Measurements from ENCODE around the gene SPART. TPM values are rescaled to one million over a fixed set of nuclear protein-coding genes. Genes with fewer than 3 reads are reported as not detected.
A peak's percentile ranks its signal among the peaks of the same experiment; 100 is the strongest.

SPART gene
- polyA plus RNA-seq, 2 of the 4 experiments (the other 2 are of a cell fraction), result 33.9 to 37.0 TPM

DNA sequence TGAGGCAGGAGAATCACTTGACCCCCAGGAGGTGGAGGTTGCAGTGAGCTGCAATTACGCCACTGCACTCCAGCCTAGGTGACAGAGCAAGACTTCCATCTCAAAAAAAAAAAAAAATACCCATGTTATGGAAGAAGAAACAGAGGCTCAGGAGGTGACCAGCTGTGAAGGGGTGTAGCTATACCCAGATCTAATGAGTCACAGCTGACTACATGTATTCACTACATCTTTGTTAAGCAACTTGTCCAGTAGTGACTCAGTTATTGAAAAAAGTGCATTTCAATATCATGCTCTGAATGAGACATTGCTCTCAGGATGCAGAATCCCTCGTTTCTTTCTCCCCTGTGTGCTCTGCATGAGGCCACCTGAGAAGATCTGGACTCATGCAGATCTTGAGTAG, 16.1 kb upstream of the SPART start:
- no peak overlapping the region for H3K27ac ChIP-seq
- peak; percentile 40 to 73; a peak in 4 of 6 replicates for ATAC-seq
- no peak overlapping the region for H3K4me2 ChIP-seq
- CTCF ChIA-PET, result interaction anchor here (2.4 kb wide), 1 partner anchor 16 kb away, joined by 11 read pairs; the partner anchor contains the start of gene SPART
- POLR2A ChIA-PET, result no interaction called here
- no peak overlapping the region for H3K4me3 ChIP-seq
- WGBS (ENCODE audit: missing lambda C conversion rate), result 0% methylated on average over 1 of the region's 2 CpGs
- no peaks in the 10 kb centered on the region for H3K9me3 ChIP-seq
- no peak for TF ChIP-seq ESRRA (IDR thresholded peaks at IDR 0.05; ENCODE audit: borderline replicate concordance, low read length)
- TF ChIP-seq CHD2 (IDR thresholded peaks at IDR 0.05; ENCODE audit: low read length, partially characterized antibody), result no peak
- TF ChIP-seq NFE2L2 (conservative IDR thresholded peaks at IDR 0.05; ENCODE audit: low read length), result no peak
- TF ChIP-seq ZFP36 (IDR thresholded peaks at IDR 0.05; ENCODE audit: borderline replicate concordance, partially characterized antibody), result no peak
- TF ChIP-seq ZC3H11A (IDR thresholded peaks at IDR 0.05), result no peak
- TF ChIP-seq HOXB13 (CRISPR knock-in tag; IDR thresholded peaks at IDR 0.05; ENCODE audit: low read depth), result no peak
- no peak for TF ChIP-seq TFCP2L1 (CRISPR knock-in tag; IDR thresholded peaks at IDR 0.05)
- TF ChIP-seq MAZ (IDR thresholded peaks at IDR 0.05; ENCODE audit: borderline replicate concordance, low read depth, low read length), result no peak
- TF ChIP-seq RCOR1 (IDR thresholded peaks at IDR 0.05; ENCODE audit: low read depth, low read length), result no peak
- TF ChIP-seq FOXS1 (CRISPR knock-in tag; IDR thresholded peaks at IDR 0.05), result no peak
- no peak for TF ChIP-seq SMC3 (IDR thresholded peaks at IDR 0.05)
- TF ChIP-seq RAD21 (conservative IDR thresholded peaks at IDR 0.05 in 1 of 2, IDR thresholded peaks at IDR 0.05 in 1 of 2), result no peak
- TF ChIP-seq, protein P1, sequence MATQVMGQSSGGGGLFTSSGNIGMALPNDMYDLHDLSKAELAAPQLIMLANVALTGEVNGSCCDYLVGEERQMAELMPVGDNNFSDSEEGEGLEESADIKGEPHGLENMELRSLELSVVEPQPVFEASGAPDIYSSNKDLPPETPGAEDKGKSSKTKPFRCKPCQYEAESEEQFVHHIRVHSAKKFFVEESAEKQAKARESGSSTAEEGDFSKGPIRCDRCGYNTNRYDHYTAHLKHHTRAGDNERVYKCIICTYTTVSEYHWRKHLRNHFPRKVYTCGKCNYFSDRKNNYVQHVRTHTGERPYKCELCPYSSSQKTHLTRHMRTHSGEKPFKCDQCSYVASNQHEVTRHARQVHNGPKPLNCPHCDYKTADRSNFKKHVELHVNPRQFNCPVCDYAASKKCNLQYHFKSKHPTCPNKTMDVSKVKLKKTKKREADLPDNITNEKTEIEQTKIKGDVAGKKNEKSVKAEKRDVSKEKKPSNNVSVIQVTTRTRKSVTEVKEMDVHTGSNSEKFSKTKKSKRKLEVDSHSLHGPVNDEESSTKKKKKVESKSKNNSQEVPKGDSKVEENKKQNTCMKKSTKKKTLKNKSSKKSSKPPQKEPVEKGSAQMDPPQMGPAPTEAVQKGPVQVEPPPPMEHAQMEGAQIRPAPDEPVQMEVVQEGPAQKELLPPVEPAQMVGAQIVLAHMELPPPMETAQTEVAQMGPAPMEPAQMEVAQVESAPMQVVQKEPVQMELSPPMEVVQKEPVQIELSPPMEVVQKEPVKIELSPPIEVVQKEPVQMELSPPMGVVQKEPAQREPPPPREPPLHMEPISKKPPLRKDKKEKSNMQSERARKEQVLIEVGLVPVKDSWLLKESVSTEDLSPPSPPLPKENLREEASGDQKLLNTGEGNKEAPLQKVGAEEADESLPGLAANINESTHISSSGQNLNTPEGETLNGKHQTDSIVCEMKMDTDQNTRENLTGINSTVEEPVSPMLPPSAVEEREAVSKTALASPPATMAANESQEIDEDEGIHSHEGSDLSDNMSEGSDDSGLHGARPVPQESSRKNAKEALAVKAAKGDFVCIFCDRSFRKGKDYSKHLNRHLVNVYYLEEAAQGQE (IDR thresholded peaks at IDR 0.05), result no peak
- no peak for TF ChIP-seq NR3C1 (IDR thresholded peaks at IDR 0.05)
- no peak for TF ChIP-seq CBX2 (IDR thresholded peaks at IDR 0.05; ENCODE audit: borderline replicate concordance, low read depth)
- TF ChIP-seq, protein P2, sequence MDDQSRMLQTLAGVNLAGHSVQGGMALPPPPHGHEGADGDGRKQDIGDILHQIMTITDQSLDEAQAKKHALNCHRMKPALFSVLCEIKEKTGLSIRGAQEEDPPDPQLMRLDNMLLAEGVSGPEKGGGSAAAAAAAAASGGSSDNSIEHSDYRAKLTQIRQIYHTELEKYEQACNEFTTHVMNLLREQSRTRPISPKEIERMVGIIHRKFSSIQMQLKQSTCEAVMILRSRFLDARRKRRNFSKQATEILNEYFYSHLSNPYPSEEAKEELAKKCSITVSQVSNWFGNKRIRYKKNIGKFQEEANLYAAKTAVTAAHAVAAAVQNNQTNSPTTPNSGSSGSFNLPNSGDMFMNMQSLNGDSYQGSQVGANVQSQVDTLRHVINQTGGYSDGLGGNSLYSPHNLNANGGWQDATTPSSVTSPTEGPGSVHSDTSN (IDR thresholded peaks at IDR 0.05), result no peak
- peak in 1 of 2 experiments; percentile 4 for DNase-seq (ENCODE audit: low read depth in 1 of 2, low spot score in 1 of 2)
- H3K4me1 ChIP-seq, result no peaks in the 10 kb centered on the region
- FAIRE-seq, result no peak

DNA sequence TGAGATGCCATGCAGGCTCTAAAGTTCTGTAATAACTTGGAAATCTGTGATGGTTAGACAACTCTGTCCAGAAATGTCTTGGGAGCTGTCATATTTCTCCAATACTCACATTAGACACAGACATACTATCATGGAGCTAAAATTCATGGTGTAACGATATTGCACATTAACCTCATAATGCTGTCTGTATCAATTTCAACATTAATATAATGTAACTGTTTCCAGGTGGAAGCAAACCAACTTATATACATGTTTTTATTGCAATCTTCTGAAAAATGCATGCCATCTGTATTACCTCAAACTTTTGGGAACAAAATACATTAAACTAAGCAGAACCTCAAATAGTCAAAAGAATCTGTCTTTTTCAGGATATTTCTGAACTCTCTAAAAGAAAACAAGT, 14.7 kb upstream of the SPART start:
- CTCF ChIA-PET, result interaction anchor here (2.4 kb wide), 1 partner anchor 14 kb away, joined by 11 read pairs; the partner anchor contains the start of gene SPART
- no peak for ATAC-seq
- no peak for TF ChIP-seq MAZ (IDR thresholded peaks at IDR 0.05; ENCODE audit: borderline replicate concordance, low read depth, low read length)
- TF ChIP-seq ZC3H11A (IDR thresholded peaks at IDR 0.05), result no peak
- no peak for TF ChIP-seq FOSL2 (IDR thresholded peaks at IDR 0.05)
- TF ChIP-seq FOSL2 (CRISPR knock-in tag; IDR thresholded peaks at IDR 0.05), result no peak
- no peak for TF ChIP-seq BHLHE40 (IDR thresholded peaks at IDR 0.05; ENCODE audit: low read depth, low read length)
- TF ChIP-seq, protein P3, sequence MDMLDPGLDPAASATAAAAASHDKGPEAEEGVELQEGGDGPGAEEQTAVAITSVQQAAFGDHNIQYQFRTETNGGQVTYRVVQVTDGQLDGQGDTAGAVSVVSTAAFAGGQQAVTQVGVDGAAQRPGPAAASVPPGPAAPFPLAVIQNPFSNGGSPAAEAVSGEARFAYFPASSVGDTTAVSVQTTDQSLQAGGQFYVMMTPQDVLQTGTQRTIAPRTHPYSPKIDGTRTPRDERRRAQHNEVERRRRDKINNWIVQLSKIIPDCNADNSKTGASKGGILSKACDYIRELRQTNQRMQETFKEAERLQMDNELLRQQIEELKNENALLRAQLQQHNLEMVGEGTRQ (IDR thresholded peaks at IDR 0.05), result no peak
- no peak for TF ChIP-seq NFE2L2 (conservative IDR thresholded peaks at IDR 0.05; ENCODE audit: low read length)
- TF ChIP-seq RCOR1 (IDR thresholded peaks at IDR 0.05; ENCODE audit: low read depth, low read length), result no peak
- no peak for TF ChIP-seq CBX2 (IDR thresholded peaks at IDR 0.05; ENCODE audit: borderline replicate concordance, low read depth)
- TF ChIP-seq ZNF302 (CRISPR knock-in tag; IDR thresholded peaks at IDR 0.05), result no peak
- TF ChIP-seq, protein P4, sequence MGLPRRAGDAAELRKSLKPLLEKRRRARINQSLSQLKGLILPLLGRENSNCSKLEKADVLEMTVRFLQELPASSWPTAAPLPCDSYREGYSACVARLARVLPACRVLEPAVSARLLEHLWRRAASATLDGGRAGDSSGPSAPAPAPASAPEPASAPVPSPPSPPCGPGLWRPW (IDR thresholded peaks at IDR 0.05), result no peak
- no peak for TF ChIP-seq CHD4 (IDR thresholded peaks at IDR 0.05; ENCODE audit: borderline replicate concordance)
- no peak for TF ChIP-seq RARB (CRISPR knock-in tag; IDR thresholded peaks at IDR 0.05)
- TF ChIP-seq, protein P5, sequence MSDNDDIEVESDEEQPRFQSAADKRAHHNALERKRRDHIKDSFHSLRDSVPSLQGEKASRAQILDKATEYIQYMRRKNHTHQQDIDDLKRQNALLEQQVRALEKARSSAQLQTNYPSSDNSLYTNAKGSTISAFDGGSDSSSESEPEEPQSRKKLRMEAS (IDR thresholded peaks at IDR 0.05), result no peak
- no peak for TF ChIP-seq MYC (IDR thresholded peaks at IDR 0.05; ENCODE audit: borderline replicate concordance, low read length)
- TF ChIP-seq, protein P6, sequence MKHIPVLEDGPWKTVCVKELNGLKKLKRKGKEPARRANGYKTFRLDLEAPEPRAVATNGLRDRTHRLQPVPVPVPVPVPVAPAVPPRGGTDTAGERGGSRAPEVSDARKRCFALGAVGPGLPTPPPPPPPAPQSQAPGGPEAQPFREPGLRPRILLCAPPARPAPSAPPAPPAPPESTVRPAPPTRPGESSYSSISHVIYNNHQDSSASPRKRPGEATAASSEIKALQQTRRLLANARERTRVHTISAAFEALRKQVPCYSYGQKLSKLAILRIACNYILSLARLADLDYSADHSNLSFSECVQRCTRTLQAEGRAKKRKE (CRISPR knock-in tag; IDR thresholded peaks at IDR 0.05; ENCODE audit: low read depth), result no peak
- TF ChIP-seq, protein P2 (IDR thresholded peaks at IDR 0.05), result no peak
- no peak for TF ChIP-seq POLR2A (IDR thresholded peaks at IDR 0.05; ENCODE audit: low read length)

More for the DNA sequence above, 14.7 kb upstream of the SPART start:
- Histone ChIP-seq H3K4me2 (no peak overlapping the region), H3K9me3 (no peaks in the 10 kb centered on the region), H3K4me3 (no peak overlapping the region), H3K4me1 (no peaks in the 10 kb centered on the region), H3K27ac (no peak overlapping the region)
- POLR2A ChIA-PET, result no interaction called here
- 12% methylated on average over 1 of the region's 1 CpG for WGBS (ENCODE audit: missing lambda C conversion rate)
- no peak for FAIRE-seq
- no peak for DNase-seq (ENCODE audit: low read depth in 1 of 2, low spot score in 1 of 2)
